Ureter (tissue), 1 donor: ENCODE results near the gene ELMO3. TPM values are rescaled to one million over a fixed set of nuclear protein-coding genes. Genes with fewer than 3 reads are reported as not detected.

Experiments
- DNase-seq: peaks from one replicate; pipeline ENCODE4 v3.0.0-alpha.2; 2020; ENCODE audit warnings: low spot score
- total RNA-seq: library from RNA; stranded (reverse); gene quantifications from one replicate; pipeline ENCODE4 v1.2.4, GENCODE V29; 2023
- donor health status: DM: yes; HTN: yes; CAD: no.

ELMO3 gene
- total RNA-seq, 1 donor from 2014 or later = 23.5 TPM

DNA sequence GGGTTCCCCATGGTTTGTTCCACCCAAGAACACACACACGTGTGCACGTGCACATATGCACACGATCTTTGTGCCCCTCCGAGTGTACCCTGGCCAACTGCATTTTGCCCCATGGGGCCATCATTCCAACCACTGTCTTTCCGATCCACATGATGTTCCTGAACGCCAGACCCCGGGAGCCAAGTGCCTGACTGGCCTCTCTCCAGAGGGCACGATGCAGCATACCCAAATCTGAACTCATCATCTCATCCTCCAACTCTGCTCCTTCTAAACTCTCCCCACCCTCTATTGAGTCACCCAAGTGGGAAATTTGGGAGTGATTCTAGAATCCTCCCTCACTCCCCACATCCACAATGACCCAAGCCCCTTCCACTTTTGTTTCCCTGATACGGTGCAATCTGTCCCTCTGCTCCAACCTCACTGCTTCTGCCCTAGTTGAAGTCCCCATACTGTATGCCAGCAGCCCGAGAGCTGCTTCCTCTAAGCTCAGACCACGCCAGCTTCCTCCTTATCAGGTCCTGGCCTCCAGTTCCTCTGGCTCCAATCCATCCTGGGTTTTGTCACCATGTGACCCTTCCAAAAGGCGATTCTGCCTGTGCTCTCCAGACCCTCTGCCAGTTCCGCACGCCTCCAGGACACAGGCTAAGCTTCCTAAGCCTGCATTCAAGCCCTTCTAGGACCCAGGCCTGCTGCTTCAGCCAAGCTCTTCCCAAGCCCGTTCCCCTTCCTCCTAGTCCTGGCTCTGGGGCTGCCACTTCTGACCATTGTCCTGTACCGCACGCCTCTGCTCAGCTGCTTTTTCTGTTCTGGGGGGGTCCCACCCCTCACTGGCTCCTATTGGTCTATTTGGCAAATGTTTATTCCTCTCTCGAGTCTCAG is 17.9 kb downstream of the ELMO3 start:
- DNase-seq = no peak

DNA sequence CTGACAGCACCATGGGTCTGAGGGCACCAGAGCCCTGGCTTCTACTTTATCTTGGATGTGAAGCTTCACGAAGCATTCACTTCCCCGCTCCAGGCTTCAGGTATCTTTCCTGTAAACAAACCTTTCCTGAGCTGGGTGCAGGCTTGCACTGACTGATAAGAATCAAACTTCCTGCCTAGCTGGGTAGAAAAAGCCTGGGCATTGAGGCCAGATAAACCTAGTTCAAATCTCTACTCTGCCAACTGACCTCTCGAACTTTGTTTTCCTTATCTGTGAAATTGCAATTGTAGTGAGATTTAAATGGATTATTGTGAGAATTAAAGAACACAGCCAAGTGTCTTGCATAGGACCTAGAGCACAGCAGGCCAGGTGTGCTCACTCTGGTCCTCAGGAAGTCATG is 25.1 kb downstream of the ELMO3 start:
- DNase-seq = no peak

DNA sequence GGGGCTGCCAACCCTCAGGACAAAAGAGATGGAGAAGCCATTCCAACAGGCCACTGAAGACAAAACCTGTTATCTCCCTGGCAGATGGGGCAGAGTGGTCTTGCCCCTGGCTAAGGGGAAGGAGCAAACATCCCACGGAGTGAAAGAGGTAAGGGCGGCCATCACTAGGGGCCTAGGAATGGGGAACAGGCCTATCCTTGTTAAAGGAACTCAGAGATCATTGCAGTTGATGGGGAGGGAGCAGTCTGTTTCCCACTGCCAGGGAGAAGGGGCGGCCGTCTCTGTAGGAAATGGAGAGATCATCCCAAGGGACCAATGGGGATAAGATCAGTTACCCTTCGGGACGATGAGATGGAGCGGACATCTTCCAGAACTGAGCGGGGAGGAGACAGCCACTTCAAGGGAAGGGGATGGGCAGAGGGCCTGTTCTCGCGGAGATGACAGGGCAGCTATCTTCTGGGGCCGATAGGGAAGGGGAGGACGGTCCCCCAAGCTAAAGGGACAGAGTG is 27.4 kb downstream of the ELMO3 start:
- no peak for DNase-seq

DNA sequence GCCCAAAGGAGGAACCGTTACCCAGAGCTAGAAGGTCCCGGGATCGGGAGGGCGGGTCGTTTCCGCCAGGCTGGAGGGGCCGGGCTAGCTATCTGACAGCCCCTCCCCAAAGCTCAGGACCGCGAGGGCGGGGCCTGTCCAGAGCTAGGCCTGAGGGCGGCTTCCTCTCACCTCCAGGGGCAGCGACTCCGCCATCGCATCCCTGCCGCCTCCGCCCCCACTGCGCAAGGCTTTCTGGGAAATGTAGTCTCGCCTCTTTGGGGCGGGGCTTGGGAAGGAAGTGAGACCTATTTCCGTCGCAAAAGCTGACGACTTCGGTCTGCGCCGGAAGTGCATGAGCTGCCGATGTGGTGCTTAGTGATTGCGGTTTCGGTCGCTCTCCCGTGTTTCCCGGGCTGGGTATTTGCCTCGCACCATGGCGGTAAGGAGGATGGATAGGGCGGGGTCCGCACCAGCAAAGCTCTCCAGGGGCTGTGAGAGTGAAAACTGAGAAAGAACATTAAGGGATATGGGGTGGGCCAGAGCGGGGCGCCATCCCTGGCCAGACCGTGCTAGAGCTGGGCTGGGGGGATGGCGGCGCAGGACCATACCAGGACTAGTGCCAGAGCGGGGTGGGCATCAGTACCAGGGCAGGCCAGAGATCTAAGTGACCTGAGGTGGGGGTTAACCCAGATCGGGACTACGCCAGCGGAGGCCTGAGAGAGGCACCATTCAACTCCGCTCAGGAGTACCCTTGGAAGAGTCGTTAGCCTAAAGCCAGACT is 28.1 kb downstream of the ELMO3 start, which contains the start of gene TMEM208:
Gene TMEM208, plus strand, starts transcription at position 327 of the 763 bp plus-strand sequence. Its CDS starts 89 bp downstream, at position 416.
- peak; percentile 98 for DNase-seq

DNA sequence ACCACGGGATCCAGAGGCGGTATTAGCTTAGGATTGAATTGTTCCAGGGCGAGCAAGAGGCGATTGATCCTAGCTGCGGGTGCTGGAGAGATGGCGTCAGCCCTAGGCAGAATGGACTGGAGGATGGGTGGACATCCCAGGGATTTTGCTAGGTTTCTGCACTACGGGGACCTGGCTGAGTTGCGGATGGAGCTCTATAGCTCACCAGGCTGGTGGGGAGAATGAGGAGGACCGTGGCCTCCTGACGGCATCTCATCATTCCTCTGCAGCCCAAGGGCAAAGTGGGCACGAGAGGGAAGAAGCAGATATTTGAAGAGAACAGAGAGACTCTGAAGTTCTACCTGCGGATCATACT is 28.6 kb downstream of the ELMO3 start:
- no peak for DNase-seq

DNA sequence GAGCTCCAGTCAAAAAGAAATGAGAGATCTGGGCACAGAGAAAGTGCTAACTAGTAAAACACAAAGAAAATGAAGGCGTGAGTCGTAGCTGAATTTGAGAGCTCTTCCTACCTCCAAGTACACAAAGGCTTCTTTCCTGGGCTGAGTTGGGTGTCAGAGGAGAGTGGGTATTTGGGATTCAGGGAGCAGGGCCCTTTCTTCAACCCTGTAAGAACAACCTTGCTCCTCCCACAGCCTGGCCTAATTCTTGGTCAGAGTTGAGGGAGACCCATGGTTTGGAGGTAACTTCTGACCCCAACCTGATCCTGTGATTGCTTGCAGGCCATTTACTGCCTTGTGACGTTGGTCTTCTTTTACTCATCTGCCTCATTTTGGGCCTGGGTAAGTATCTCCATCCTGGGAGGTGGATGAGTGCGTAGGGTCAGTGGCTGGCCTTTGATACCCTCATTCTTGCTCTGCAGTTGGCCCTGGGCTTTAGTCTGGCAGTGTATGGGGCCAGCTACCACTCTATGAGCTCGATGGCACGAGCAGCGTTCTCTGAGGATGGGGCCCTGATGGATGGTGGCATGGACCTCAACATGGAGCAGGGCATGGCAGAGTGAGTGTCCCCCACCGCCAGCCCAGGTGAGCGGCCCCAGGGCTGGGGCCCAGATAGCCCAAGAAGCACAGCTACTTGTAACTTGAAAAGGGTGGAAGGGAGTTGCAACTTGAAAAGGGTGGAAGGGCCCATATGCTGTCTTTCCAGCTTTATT is 29.3 kb downstream of the ELMO3 start:
- no peak for DNase-seq

DNA sequence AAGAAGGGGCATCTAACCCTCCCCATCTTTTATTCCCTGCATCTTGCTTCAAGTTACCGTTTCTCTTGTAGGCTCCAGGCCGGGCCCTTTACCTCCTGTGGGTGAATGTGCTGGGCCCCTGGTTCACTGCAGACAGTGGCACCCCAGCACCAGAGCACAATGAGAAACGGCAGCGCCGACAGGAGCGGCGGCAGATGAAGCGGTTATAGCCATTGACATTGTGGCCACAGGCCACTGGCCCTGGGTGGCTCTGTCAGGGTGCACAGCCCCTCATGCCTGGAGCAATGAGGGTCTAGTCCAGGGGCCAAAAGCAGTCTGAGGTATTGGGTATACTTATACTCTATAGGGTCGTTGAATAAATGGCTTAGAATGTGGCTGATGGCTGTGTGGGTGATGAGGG is 30.0 kb downstream of the ELMO3 start:
- DNase-seq = no peak

DNA sequence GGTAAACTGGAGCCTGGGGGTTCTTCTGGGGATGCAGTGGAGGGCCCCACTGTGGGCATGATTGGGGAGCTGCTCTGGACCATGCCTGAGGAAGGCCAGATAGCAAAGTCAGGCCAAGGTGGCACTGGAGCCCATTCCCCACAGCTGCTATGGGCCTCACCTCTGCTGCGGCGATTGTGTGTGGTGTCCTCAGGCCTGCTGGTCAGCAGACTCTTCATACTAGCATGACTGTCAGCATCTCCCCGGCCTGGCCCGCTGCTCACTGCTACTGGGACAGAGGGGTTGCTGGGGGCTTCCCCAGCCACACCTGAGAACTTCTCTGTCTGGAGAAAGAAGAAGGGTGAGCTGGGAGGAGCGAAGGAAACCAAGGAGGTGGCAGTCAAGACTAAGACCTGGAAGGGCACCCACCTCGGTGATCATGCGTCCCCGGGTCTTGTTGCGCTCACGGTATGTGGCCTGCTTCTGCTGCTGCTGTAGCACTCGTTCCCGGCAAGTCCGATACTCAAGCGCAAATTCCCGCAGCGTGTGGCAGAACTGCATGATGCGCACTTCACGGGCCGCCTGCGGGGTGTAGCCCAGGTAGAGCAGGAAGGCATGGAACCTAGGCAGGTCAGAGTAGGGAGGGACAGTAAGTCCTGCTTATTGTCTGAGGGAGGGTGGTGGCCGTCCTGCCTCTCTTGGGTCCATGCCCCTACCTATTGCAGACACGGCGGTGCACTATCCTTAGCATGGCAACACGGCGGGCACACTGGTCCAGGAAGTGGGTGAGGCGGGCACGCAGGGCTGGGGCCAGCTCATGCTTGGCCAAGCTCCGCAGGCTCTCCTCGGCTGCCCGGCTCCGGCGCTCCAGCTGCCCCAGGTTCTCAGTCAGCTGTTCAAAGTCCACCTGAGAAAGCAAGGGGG is 31.2 kb downstream of the ELMO3 start:
- no peak for DNase-seq

DNA sequence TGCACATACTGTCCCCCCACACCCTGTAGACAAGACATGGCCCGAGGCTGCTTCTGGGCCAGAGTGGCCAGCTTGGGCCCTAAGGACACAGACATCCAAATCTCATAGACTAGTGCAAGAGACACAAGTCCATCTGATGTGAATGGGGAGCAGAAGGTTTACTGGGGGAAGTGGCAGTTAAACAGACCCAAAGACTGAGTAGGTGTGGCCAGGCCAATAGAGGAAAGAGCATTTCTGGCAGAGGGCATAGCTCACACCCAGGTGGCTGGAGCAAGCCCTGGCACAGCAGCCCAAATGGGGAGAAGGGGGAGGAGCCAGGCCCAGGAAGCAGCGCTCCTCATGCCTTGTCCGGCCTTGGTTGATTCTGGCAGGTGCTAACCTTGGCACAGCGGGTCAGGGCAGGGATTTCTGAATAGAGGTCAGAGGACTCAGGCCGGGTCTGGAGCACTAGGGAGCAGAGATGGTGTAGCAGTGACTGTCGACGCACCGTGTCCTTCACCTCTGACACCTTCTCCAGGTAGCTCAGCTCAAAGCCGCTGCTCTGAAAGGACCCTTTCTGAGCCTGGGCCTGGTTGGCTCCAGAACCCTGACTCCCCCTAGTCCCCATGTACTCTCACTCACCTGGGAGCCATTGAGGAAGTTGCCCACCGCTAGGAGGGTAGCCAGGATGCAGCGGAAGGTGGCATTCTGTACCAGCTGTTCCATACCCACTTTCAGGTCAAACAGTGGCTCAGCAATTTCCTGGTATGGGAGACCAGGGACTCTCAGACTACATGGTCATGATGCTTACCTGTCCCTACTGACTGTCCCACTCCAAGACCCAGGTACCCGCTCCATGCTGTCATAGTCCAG is 32.1 kb downstream of the ELMO3 start:
- no peak for DNase-seq

DNA sequence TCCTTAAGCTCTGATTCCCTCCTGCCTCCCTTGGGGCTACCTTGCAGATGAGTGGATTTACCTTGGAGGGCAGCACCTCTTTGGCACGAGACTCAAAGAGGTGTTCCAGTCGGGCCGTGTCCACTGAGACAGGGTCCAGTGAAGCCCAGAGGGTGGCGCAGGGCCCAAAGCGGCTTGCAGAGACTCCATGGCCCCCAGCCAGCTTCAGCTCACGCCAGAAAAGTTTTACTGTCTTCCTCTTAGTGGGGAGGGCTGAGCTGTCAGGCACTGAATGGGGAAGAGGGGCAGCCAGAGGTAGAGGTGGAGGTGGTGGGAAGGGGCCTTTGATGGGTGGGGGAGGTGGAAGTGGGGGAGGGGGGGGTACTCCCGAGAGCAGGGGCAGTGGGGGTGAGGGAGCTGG is 34.7 kb downstream of the ELMO3 start:
- DNase-seq = no peak

DNA sequence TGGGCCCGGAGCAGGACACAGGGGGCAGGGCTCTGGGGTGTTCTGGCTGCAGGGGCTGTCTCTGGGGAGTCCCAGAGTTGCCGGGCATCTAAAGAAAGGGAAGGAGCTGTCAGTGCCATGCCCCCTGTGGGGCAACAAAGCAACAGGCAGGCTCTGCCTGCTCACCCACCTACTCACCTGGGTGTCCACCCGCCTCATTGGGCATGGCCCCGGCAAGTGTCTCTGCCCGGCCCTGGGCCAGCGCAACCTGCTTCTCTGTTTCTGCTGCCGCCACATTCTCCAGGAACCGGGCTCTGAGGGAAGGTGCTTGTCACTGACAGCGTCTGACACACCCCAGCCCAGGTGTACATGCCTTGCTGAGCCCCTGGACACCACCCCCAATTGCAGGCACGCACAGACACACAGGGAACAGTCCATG is 35.3 kb downstream of the ELMO3 start:
- no peak for DNase-seq

DNA sequence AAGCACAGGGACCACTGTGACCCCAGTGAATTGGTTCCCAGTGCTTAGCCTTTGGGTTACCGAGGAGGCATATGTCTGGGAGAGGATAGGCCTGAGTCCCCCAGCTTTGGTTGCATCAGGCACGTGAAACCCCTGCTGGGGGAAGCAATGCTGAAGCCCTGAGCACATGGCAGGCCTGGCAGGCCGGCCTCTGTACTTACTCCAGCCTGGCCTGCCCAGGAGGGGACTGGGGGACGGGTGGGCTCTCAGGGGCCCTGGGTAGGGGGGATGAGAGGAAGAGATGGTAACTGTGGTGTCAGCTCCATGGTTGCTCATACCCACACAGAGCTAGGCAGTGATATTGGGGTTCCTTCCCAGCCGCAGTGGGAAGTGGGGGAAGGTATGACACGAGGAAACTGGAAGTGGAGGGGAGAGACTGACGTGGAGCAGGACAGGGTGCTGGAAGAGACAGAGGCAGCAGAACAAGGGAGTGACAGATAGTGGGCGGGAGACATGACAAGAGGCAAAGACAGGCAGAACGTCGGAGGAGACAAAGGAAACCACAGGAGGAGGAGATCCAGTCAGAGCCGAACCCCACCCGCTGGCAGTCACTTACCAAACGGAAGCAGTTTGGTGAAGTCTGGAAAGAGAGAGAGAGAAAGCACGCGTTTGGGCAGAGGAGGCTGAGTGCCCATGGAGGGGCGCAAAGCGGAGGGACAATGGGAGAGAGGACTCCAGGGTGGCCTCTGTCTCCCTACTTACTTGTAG is 37.1 kb downstream of the ELMO3 start:
- DNase-seq = no peak

DNA sequence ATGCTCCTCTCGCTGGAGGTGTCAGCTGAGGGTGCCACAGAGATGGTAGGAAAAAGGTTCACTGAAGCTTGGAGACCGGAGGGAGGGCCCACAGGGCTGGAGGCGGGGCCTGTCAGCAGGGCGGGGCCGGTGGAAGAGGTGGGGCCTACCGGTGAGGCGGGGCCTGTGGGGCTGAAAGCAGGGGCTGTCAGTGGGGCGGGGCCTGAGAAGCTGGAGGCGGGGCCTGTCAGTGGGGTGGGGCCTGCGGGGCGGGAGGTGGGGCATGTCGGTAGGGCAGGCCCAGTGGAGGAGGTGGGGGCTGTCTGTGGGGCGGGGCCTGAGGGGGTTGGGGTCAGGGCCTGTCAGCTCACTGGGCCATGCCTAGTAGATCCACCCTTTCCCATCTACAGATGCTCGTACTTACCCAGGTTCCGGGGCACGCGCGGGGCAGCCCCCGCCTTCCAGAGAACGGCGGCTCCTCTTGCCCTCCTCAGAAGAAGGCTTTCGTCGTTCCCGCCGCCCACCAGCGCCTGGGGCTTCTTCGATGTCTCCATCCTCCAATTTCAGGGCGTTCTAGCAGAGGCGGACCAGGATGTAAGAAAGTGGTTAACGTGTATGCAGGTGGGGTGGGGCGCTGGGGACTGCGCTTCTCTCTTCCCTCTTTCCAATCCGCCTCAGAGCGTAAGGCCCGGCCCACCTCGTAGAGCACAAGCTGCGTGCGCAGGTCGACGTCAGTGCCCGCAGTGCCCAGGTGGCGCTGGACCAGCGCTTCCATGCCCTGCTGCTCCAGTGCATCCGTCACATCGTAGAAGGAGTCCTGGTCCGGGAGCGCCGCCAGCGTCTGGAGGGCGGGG is 37.8 kb downstream of the ELMO3 start:
- DNase-seq = no peak

DNA sequence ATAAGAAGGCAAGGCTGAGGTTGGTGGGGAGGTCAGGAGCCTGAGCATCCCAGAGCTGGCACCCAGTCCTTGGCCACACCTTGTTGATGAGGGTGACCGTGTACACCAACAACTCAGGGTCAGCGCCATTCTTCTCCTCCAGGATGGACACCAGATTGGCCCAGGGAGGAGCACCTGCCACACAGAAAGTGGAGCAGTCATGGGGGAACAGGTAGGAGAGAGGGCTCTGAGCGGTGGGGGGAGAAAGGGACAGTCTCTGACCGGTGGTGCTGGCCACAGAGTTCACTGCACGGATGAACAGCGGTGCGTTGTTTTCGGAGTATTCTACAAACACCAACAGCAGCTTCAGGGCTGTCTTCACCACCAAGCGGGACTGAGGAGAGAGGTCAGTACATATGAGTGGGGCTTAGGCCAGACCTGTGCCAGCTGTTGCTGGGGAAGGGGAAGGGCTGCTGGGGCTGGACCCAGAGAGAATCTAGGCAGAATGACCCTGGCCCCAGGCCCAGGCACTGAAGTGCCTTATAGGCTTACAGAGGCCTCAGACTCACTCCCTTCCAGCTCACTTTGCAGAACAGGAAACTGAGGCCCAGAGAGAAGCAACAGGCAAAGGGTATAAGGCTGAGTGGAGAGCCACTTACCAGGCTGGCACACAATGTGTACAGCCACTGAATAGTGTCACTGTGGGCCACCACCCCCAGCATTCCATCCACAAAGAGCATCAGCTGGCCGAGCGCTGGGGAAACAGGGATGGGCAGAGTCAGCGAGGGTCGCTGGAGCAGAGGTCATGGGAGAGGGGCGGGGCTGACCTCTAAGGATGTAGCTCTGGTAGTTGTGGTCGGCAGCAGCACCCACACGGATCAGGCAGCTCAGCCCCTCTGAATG is 38.7 kb downstream of the ELMO3 start:
- DNase-seq = no peak

DNA sequence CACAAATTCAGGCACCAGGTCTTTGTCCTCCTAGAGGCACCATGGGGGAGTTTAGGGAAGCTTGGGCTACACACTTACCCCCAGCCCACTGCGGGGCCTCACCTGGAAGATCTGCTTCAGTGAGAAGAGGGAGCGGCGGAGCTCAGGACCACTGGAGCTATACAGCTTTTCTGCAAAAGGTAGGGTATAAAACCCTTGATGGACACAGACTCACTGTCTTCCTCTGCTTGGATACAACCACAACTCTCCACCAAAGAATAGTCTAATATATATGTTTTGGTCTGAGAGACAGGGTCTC is 39.3 kb downstream of the ELMO3 start:
- DNase-seq = no peak

DNA sequence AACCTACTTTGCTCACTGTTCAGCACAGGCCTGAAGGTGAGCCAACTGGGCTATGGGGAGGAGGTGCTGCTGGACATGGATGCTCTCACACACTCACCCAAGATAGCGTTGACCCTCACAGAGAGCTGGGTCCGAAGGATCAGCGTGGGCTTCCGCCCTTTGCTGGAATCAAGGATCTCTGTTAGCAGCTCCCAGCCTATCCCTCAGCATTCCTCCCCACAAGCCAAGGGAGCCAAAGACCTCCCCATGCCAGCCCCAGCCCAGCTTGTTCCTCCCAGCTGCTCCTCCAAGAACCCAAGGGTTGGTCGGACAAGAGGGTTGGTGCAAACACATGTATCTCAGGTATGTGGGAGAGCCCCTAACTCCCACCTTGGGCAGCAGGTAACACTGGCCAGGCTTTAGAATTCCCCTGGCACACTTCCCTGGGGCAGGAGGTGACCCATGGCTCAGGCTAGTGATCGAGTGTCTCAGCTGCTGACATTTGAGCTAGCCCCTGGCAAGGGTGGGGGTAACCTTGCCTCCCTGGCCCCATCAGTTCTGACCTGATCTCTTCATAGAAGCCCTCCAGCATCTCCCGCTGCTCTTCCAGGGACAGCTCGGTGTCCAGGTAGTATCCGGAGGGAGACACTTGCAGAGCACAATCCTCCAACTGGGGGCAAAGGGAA is 40.0 kb downstream of the ELMO3 start:
- no peak for DNase-seq

DNA sequence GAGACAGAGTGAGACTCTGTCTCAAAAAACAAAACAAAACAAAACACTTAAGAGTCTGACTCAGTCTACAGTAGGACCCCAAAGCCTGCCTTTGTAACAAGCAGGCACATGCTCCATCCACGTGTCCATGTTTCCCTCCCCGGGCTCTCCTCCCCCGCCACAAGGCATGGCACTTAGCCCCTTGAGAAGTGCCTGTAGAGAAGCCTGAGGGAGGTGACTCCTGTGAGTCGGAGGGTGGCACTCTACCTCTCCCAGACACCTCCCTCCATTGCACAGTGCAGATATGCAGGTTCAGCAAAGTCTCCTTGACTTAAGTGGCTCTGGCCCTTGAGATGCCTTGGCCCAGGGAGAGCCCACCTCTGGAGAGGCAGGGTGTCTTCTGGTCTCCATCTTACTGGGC is 41.6 kb downstream of the ELMO3 start:
- DNase-seq = no peak
